Transverse colon (tissue), 4 donors: ENCODE results near the gene PAQR3.
"Not testable (repeated sequence)": the region's sequence is repeated elsewhere in the genome, so short reads cannot be mapped to it uniquely, and the experiment has no call there.

Experiments
- EP300 ChIP-seq: sonication (generic); formaldehyde crosslinking; IDR thresholded peaks from one replicate; pipeline ENCODE4 v1.6.1; 2017; ENCODE audit warnings: antibody characterized with exemption, low read depth
- POLR2A ChIP-seq: fragments of 450-650 bp; IDR thresholded peaks from one replicate; pipeline ENCODE4 v1.6.1; 2016; ENCODE audit warnings: antibody characterized with exemption, mild to moderate bottlenecking, moderate library complexity
- POLR2AphosphoS5 ChIP-seq, 3 donors: sonication (generic); formaldehyde crosslinking; IDR thresholded peaks; one replicate each; pipeline ENCODE4 v1.6.1; 2016; ENCODE audit warnings: antibody characterized with exemption in 3 of 3
- TF ChIP-seq, protein P1 (sequence below), 5 experiments: fragments of 200-600 bp in 3 of 5; fragments of 450-650 bp in 2 of 5; sonication (generic) in 3 of 5; IDR thresholded peaks; 1 replicate in 2 of 5; 2 replicates in 3 of 5; pipeline ENCODE4 v1.5.1; 2016 to 2017; ENCODE audit warnings: antibody characterized with exemption in 5 of 5, inconsistent platforms in 3 of 5, mild to moderate bottlenecking in 2 of 5, moderate library complexity in 1 of 5

DNA sequence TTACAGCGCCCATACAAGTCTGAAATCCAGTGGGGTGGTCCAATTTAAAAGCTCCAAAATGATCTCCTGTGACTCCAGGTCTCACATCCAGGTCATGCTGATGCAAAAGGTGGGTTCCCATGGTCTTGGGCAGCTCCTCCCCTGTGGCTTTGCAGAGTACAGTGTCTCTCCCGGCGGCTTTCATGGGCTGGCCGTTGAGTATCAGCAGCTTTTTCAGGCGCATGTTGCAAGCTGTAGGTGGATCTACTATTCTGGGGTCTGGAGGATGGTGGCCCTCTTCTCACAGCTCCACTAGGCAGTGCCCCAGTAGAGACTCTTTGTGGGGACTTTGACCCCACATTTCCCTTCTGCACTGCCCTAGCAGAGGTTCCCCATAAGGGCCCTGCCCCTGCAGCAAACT lies 70.5 kb downstream of the PAQR3 start:
- not testable (repeated sequence) for TF ChIP-seq POLR2A; POLR2AphosphoS5 (IDR thresholded peaks at IDR 0.05); EP300
- TF ChIP-seq, protein P1, sequence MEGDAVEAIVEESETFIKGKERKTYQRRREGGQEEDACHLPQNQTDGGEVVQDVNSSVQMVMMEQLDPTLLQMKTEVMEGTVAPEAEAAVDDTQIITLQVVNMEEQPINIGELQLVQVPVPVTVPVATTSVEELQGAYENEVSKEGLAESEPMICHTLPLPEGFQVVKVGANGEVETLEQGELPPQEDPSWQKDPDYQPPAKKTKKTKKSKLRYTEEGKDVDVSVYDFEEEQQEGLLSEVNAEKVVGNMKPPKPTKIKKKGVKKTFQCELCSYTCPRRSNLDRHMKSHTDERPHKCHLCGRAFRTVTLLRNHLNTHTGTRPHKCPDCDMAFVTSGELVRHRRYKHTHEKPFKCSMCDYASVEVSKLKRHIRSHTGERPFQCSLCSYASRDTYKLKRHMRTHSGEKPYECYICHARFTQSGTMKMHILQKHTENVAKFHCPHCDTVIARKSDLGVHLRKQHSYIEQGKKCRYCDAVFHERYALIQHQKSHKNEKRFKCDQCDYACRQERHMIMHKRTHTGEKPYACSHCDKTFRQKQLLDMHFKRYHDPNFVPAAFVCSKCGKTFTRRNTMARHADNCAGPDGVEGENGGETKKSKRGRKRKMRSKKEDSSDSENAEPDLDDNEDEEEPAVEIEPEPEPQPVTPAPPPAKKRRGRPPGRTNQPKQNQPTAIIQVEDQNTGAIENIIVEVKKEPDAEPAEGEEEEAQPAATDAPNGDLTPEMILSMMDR (IDR thresholded peaks at IDR 0.05): not testable (repeated sequence)
